HepG2 (cell line): ENCODE results near the gene PSORS1C1. TPM values are rescaled to one million over a fixed set of nuclear protein-coding genes. Genes with fewer than 3 reads are reported as not detected.
A peak's percentile ranks its signal among the peaks of the same experiment; 100 is the strongest.

Experiments used
- ELF3 ChIP-seq: IDR thresholded peaks from 2 replicates; pipeline ENCODE4 v1.6.1; 2016; ENCODE audit warnings: missing genetic modification reagents, missing compliant biosample characterization
- FOSL2 ChIP-seq: sonication (generic); formaldehyde crosslinking; IDR thresholded peaks from 2 replicates; pipeline ENCODE4 v1.4.0; 2020; ENCODE audit warnings: missing genetic modification reagents
- HNRNPK ChIP-seq: fragments of 200-400 bp; formaldehyde crosslinking; IDR thresholded peaks from 2 replicates; pipeline ENCODE4 v1.6.1; 2018; ENCODE audit warnings: low read length, low read depth, moderate library complexity, mild to moderate bottlenecking; ENCODE audit not compliant: poor library complexity, severe bottlenecking
- MAZ ChIP-seq, 2 experiments: sonication (generic) in 1 of 2; formaldehyde crosslinking in 1 of 2; IDR thresholded peaks; 2 replicates each; pipeline versions ENCODE4 v1.5.0 to v1.6.1; 2012 to 2020; ENCODE audit warnings: low read depth in 2 of 2, mild to moderate bottlenecking in 2 of 2, borderline replicate concordance in 1 of 2, improper control_type of control experiment in 1 of 2, low read length in 1 of 2, missing genetic modification reagents in 1 of 2, moderate library complexity in 1 of 2
- MYNN ChIP-seq: sonication (generic); formaldehyde crosslinking; IDR thresholded peaks from 2 replicates; pipeline ENCODE4 v1.4.0; 2020; ENCODE audit warnings: mild to moderate bottlenecking, low read depth, missing genetic modification reagents
- RFX1 ChIP-seq: fragments of 450-650 bp; IDR thresholded peaks from 2 replicates; pipeline ENCODE4 v1.6.1; 2017
- RFX3 ChIP-seq: IDR thresholded peaks from 2 replicates; pipeline ENCODE4 v1.6.1; 2016; ENCODE audit warnings: missing biosample characterization, missing genetic modification reagents
- RXRB ChIP-seq: IDR thresholded peaks from 2 replicates; pipeline ENCODE4 v1.6.1; 2016; ENCODE audit warnings: borderline replicate concordance, missing genetic modification reagents, missing compliant biosample characterization
- SMC3 ChIP-seq: IDR thresholded peaks from 2 replicates; pipeline ENCODE4 v1.6.1; 2011; ENCODE audit warnings: low read length, improper control_type of control experiment
- STAT5B ChIP-seq: sonication (generic); formaldehyde crosslinking; IDR thresholded peaks from 2 replicates; pipeline ENCODE4 v1.4.0; 2020; ENCODE audit warnings: missing genetic modification reagents
- THAP11 ChIP-seq: IDR thresholded peaks from 2 replicates; pipeline ENCODE4 v1.6.1; 2016; ENCODE audit warnings: missing biosample characterization, missing genetic modification reagents
- XRCC5 ChIP-seq: fragments of 200-400 bp; formaldehyde crosslinking; optimal IDR thresholded peaks from 2 replicates; pipeline ENCODE3; 2017; ENCODE audit warnings: mild to moderate bottlenecking, low read length
- ZFY ChIP-seq: sonication (generic); formaldehyde crosslinking; IDR thresholded peaks from 2 replicates; pipeline ENCODE4 v1.4.0; 2020; ENCODE audit warnings: missing genetic modification reagents
- ZNF205 ChIP-seq: IDR thresholded peaks from 2 replicates; pipeline ENCODE4 v1.6.1; 2018; ENCODE audit warnings: missing biosample characterization, missing genetic modification reagents
- ZNF549 ChIP-seq: sonication (generic); formaldehyde crosslinking; IDR thresholded peaks from 2 replicates; pipeline ENCODE4 v1.5.0; 2020; ENCODE audit warnings: missing genetic modification reagents
- ZNF7 ChIP-seq: IDR thresholded peaks from 2 replicates; pipeline ENCODE4 v1.6.1; 2016; ENCODE audit warnings: missing biosample characterization, missing genetic modification reagents
- ZNF749 ChIP-seq: sonication (generic); formaldehyde crosslinking; IDR thresholded peaks from 2 replicates; pipeline ENCODE4 v1.8.0; 2022; ENCODE audit warnings: mild to moderate bottlenecking, missing genetic modification reagents, moderate library complexity, borderline replicate concordance
- ZNF800 ChIP-seq: sonication (generic); formaldehyde crosslinking; IDR thresholded peaks from 2 replicates; pipeline ENCODE4 v1.4.0; 2020; ENCODE audit warnings: missing genetic modification reagents
- ZNF879 ChIP-seq: sonication (generic); formaldehyde crosslinking; IDR thresholded peaks from 2 replicates; pipeline ENCODE4 v1.8.1; 2023; ENCODE audit warnings: missing genetic modification reagents
- polyA plus RNA-seq, 8 experiments: library from polyadenylated mRNA; depleted of rRNA in 3 of 8; stranded (reverse) in 7 of 8; unstranded in 1 of 8; fragments of >200 nt; fragmentation: Illumina TruSeq in 4 of 8; extraction: Trizol in 4 of 8; gene quantifications; 2 replicates each; pipeline versions ENCODE4 v1.2.1 to v1.2.3, GENCODE V29; 2011 to 2016; ENCODE audit warnings: low read depth in 4 of 8, missing spikeins in 1 of 8, mixed read lengths in 1 of 8; ENCODE audit not compliant: insufficient read depth in 1 of 8
- total RNA-seq, 5 experiments: library from RNA; depleted of rRNA; stranded (reverse); fragments of >200 nt; fragmentation: Illumina TruSeq; extraction: Trizol; gene quantifications; 2 replicates each; pipeline ENCODE4 v1.2.3, GENCODE V29; 2016; ENCODE audit warnings: low read depth in 1 of 5
- TF ChIP-seq, protein P1 (sequence below): IDR thresholded peaks from 2 replicates; pipeline ENCODE4 v1.6.1; 2016; ENCODE audit warnings: missing compliant biosample characterization, missing genetic modification reagents, borderline replicate concordance
- TF ChIP-seq, protein P2 (sequence below): sonication (generic); formaldehyde crosslinking; IDR thresholded peaks from 2 replicates; pipeline ENCODE4 v1.8.1; 2023; ENCODE audit warnings: mild to moderate bottlenecking, missing genetic modification reagents
- TF ChIP-seq, protein P3 (sequence below): sonication (generic); formaldehyde crosslinking; conservative IDR thresholded peaks from 2 replicates; pipeline ENCODE4 v1.8.1; 2023; ENCODE audit warnings: missing genetic modification reagents
- TF ChIP-seq, protein P4 (sequence below): IDR thresholded peaks from 2 replicates; pipeline ENCODE4 v1.6.1; 2018; ENCODE audit warnings: missing genetic modification reagents, mild to moderate bottlenecking, missing compliant biosample characterization

PSORS1C1 gene
- total and polyA plus RNA-seq, 2 of the 13 experiments (the other 11 are each of a cell fraction or from before 2014, with no cell fraction given), result 0.01 to 0.02 TPM

DNA sequence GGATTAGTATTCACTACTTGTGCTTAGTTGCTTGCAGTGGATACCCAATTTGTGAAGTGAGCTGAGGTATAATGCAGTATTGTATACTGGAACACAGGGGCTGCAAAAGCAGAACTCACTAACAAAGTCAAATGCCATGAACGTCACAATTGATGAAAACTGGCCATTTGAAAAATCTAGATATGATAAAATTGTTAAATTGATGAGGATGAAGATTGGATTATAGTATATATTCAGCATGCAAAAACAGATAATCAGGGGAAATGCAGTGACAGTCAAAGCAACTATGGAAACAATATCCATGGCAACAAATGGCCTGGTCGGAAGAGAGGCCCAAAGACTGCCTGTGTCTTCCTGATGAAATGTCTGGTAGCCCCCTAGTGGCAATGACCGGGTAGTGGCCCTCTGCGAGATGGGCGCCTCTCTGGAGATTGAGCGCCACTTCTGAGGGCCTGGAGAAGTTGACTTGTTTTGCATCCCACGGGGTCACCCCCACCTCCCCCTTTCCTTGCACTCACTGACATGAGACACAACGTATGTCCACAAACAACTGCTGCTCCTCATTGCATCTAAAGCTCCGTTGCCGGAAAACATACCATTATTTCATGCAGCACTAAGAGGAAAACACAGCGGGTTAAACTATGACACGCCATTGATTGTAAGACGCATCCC lies 45.8 kb upstream of the PSORS1C1 start (continued):
- TF ChIP-seq, protein P1, sequence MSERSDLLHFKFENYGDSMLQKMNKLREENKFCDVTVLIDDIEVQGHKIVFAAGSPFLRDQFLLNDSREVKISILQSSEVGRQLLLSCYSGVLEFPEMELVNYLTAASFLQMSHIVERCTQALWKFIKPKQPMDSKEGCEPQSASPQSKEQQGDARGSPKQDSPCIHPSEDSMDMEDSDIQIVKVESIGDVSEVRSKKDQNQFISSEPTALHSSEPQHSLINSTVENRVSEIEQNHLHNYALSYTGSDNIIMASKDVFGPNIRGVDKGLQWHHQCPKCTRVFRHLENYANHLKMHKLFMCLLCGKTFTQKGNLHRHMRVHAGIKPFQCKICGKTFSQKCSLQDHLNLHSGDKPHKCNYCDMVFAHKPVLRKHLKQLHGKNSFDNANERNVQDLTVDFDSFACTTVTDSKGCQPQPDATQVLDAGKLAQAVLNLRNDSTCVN, result no peak
- no peak for TF ChIP-seq ZNF7 (CRISPR knock-in tag)
- no peak for TF ChIP-seq ZNF800 (CRISPR knock-in tag)
- no peak for TF ChIP-seq RXRB (CRISPR knock-in tag)
- TF ChIP-seq ELF3, result peak; percentile 26; the same call in 1 of the 2 replicates
- TF ChIP-seq THAP11 (CRISPR knock-in tag), result peak; percentile 57
- TF ChIP-seq SMC3, result peak; percentile 66
- TF ChIP-seq, protein P2, sequence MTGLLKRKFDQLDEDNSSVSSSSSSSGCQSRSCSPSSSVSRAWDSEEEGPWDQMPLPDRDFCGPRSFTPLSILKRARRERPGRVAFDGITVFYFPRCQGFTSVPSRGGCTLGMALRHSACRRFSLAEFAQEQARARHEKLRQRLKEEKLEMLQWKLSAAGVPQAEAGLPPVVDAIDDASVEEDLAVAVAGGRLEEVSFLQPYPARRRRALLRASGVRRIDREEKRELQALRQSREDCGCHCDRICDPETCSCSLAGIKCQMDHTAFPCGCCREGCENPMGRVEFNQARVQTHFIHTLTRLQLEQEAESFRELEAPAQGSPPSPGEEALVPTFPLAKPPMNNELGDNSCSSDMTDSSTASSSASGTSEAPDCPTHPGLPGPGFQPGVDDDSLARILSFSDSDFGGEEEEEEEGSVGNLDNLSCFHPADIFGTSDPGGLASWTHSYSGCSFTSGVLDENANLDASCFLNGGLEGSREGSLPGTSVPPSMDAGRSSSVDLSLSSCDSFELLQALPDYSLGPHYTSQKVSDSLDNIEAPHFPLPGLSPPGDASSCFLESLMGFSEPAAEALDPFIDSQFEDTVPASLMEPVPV (CRISPR knock-in tag), result no peak
- TF ChIP-seq ZNF749 (CRISPR knock-in tag), result no peak
- no peak for TF ChIP-seq STAT5B (CRISPR knock-in tag)
- peak; percentile 93; the same call in 1 of the 2 replicates for TF ChIP-seq MYNN (CRISPR knock-in tag)
- peak; percentile 36; the same call in 1 of the 2 replicates for TF ChIP-seq FOSL2
- TF ChIP-seq, protein P3, sequence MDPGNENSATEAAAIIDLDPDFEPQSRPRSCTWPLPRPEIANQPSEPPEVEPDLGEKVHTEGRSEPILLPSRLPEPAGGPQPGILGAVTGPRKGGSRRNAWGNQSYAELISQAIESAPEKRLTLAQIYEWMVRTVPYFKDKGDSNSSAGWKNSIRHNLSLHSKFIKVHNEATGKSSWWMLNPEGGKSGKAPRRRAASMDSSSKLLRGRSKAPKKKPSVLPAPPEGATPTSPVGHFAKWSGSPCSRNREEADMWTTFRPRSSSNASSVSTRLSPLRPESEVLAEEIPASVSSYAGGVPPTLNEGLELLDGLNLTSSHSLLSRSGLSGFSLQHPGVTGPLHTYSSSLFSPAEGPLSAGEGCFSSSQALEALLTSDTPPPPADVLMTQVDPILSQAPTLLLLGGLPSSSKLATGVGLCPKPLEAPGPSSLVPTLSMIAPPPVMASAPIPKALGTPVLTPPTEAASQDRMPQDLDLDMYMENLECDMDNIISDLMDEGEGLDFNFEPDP (CRISPR knock-in tag), result 0 out of 2 replicates have a peak, but pooled peaks have one; percentile 61
- TF ChIP-seq ZNF879, result no peak
- peak; percentile 76 for TF ChIP-seq RFX3 (CRISPR knock-in tag)
- TF ChIP-seq, protein P4, sequence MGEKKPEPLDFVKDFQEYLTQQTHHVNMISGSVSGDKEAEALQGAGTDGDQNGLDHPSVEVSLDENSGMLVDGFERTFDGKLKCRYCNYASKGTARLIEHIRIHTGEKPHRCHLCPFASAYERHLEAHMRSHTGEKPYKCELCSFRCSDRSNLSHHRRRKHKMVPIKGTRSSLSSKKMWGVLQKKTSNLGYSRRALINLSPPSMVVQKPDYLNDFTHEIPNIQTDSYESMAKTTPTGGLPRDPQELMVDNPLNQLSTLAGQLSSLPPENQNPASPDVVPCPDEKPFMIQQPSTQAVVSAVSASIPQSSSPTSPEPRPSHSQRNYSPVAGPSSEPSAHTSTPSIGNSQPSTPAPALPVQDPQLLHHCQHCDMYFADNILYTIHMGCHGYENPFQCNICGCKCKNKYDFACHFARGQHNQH (CRISPR knock-in tag), result peak; percentile 85; the same call in 1 of the 2 replicates
- peak; percentile 77 for TF ChIP-seq RFX1
- TF ChIP-seq ZNF549 (CRISPR knock-in tag), result no peak
- TF ChIP-seq HNRNPK, result no peak
- peak; percentile 48; the same call in 1 of the 2 replicates for TF ChIP-seq ZFY (CRISPR knock-in tag)
- peak; percentile 93 for TF ChIP-seq XRCC5
- TF ChIP-seq ZNF205 (CRISPR knock-in tag), result peak; percentile 42; the same call in 1 of the 2 replicates
- TF ChIP-seq MAZ (IDR thresholded peaks at IDR 0.05; ENCODE audit: borderline replicate concordance, low read depth, low read length), result no peak
- TF ChIP-seq MAZ (CRISPR knock-in tag; IDR thresholded peaks at IDR 0.05; ENCODE audit: low read depth), result no peak
